OCI-LY3 (cell line): ENCODE data around the gene CTBP2.

Source experiments
- H2AFZ ChIP-seq: fragments of 200-600, 300-600 bp; shearing (Covaris generic); 2 replicates; pipeline ENCODE4 v1.6.0; 2014; ENCODE audit warnings: antibody characterized with exemption, low read depth, low read length
- H3K27ac ChIP-seq: fragments of 200-600, 300-600 bp; sonication (generic); 2 replicates; pipeline ENCODE4 v1.5.1; 2014; ENCODE audit warnings: mild to moderate bottlenecking, low read length, moderate library complexity, mixed read lengths
- H3K27me3 ChIP-seq: fragments of 200-600, 300-600 bp; sonication (generic); 2 replicates; pipeline ENCODE4 v1.6.1; 2014; ENCODE audit warnings: low read depth, low read length, mixed read lengths
- H3K36me3 ChIP-seq: fragments of 200-600, 300-600 bp; sonication (generic); replicated peaks from 2 replicates; pipeline ENCODE3; 2014; ENCODE audit warnings: low read depth, low read length, mixed read lengths
- H3K4me1 ChIP-seq: fragments of 300-600, 200-600 bp; sonication (generic); 2 replicates; pipeline ENCODE4 v1.6.1; 2014; ENCODE audit warnings: low read length, mixed read lengths
- H3K4me2 ChIP-seq: fragments of 200-600, 300-600 bp; sonication (generic); 2 replicates; pipeline ENCODE4 v1.6.1; 2014; ENCODE audit warnings: low read length, mixed read lengths
- H3K4me3 ChIP-seq: fragments of 300-600, 200-600 bp; sonication (generic); 2 replicates; pipeline ENCODE4 v1.5.1; 2014; ENCODE audit warnings: antibody characterized with exemption, mild to moderate bottlenecking, low read length, moderate library complexity
- H3K79me2 ChIP-seq: fragments of 300-600, 200-600 bp; shearing (Covaris generic); 2 replicates; pipeline ENCODE4 v1.6.1; 2014; ENCODE audit warnings: mild to moderate bottlenecking, low read length, mixed read lengths
- H3K9ac ChIP-seq: fragments of 300-600, 200-600 bp; shearing (Covaris generic); 2 replicates; pipeline ENCODE4 v1.6.0; 2014; ENCODE audit warnings: mild to moderate bottlenecking, low read length, moderate library complexity
- H3K9me3 ChIP-seq: fragments of 200-600, 300-600 bp; shearing (Covaris generic); 2 replicates; pipeline ENCODE4 v1.6.1; 2014; ENCODE audit warnings: low read length, mixed read lengths; ENCODE audit not compliant: insufficient read depth
- H4K20me1 ChIP-seq: fragments of 200-600, 300-600 bp; sonication (generic); 2 replicates; pipeline ENCODE4 v1.6.1; 2016; ENCODE audit warnings: low read length, mixed read lengths; ENCODE audit not compliant: insufficient read depth
- CTCF ChIP-seq: fragments of 200-600, 300-600 bp; sonication (generic); IDR thresholded peaks from 2 replicates; pipeline ENCODE4 v1.5.1; 2014; ENCODE audit warnings: antibody characterized with exemption, low read length, low read depth
- EZH2phosphoT487 ChIP-seq: fragments of 200-600 bp; shearing (Covaris generic); IDR thresholded peaks from 2 replicates; pipeline ENCODE4 v1.6.1; 2018; ENCODE audit warnings: antibody characterized with exemption, mixed run types, low read depth

CTBP2 gene

GRCh38 chr10:125102246-125102645 is 58.1 kb downstream of the CTBP2 start:
- Histone ChIP-seq H2AFZ (no peak overlapping the region), H3K9me3 (no peaks in the 10 kb centered on the region), H3K4me3 (no peak overlapping the region), H4K20me1 (no peaks in the 10 kb centered on the region), H3K4me2 (no peak overlapping the region), H3K4me1 (no peaks in the 10 kb centered on the region), H3K27me3 (0 out of 2 replicates have a peak, but pooled peaks cover 2% of the 10 kb centered on the region), H3K79me2 (no peaks in the 10 kb centered on the region), H3K9ac (no peak overlapping the region), H3K36me3 (no peaks in the 10 kb centered on the region), H3K27ac (no peak overlapping the region)
- TF ChIP-seq EZH2phosphoT487 = no peak
- no peak for TF ChIP-seq CTCF

DNA sequence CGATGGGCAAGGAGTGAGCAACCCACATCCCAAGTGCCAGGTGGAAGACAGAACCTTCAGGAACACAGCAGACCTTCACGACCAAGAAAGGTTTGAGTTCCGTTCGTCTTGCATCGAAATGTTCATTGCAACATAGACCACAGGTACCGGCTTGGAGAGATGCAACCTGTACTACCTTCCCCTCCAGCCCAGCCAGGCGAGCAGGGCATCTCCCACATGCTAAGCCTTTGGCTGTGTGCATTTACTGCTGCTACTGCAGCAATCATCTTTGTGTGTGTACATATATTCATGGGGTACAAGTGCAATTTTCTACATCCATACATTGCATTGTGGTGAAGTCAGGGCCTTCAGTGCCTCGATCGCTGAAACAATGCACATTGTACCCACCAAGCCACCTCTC is 58.8 kb downstream of the CTBP2 start:
- no peak overlapping the region for H3K4me3 ChIP-seq
- H3K79me2 ChIP-seq = no peaks in the 10 kb centered on the region
- H3K27me3 ChIP-seq = 0 out of 2 replicates have a peak, but pooled peaks cover 3% of the 10 kb centered on the region
- H3K27ac ChIP-seq = no peak overlapping the region
- no peaks in the 10 kb centered on the region for H4K20me1 ChIP-seq
- no peaks in the 10 kb centered on the region for H3K36me3 ChIP-seq
- H2AFZ ChIP-seq = no peak overlapping the region
- H3K4me1 ChIP-seq = no peaks in the 10 kb centered on the region
- H3K9me3 ChIP-seq = no peaks in the 10 kb centered on the region
- H3K4me2 ChIP-seq = no peak overlapping the region
- no peak overlapping the region for H3K9ac ChIP-seq
- TF ChIP-seq EZH2phosphoT487 (no peak), CTCF (no peak)

DNA sequence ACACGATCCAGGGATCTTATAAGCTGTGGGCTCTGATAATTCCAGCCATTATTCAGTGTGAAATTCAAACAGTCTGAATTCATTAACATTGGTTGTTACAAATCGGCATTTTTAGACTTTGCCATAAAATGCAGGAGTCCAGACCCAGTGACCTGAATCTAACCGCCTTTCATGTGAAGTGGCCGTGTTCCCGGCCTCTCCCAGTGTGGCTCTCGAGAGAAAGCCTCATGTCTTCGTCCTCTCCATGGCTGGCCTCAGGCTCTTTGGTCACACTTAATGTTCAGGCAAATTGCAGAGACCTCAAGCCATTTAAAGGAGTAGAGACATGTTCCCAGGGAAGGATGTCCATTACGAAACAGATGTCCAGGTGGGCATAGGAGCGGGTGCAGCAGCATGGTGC is 59.3 kb downstream of the CTBP2 start:
- no peaks in the 10 kb centered on the region for H3K79me2 ChIP-seq
- H3K9ac ChIP-seq = no peak overlapping the region
- no peaks in the 10 kb centered on the region for H4K20me1 ChIP-seq
- H3K4me3 ChIP-seq = no peak overlapping the region
- H3K27me3 ChIP-seq = peaks cover 7% of the 10 kb centered on the region; the same call in 1 of the 2 replicates
- TF ChIP-seq EZH2phosphoT487 (no peak), CTCF (no peak)
- no peaks in the 10 kb centered on the region for H3K4me1 ChIP-seq
- H2AFZ ChIP-seq = no peak overlapping the region
- no peak overlapping the region for H3K4me2 ChIP-seq
- no peaks in the 10 kb centered on the region for H3K9me3 ChIP-seq
- H3K36me3 ChIP-seq = no peaks in the 10 kb centered on the region
- H3K27ac ChIP-seq = no peak overlapping the region

DNA sequence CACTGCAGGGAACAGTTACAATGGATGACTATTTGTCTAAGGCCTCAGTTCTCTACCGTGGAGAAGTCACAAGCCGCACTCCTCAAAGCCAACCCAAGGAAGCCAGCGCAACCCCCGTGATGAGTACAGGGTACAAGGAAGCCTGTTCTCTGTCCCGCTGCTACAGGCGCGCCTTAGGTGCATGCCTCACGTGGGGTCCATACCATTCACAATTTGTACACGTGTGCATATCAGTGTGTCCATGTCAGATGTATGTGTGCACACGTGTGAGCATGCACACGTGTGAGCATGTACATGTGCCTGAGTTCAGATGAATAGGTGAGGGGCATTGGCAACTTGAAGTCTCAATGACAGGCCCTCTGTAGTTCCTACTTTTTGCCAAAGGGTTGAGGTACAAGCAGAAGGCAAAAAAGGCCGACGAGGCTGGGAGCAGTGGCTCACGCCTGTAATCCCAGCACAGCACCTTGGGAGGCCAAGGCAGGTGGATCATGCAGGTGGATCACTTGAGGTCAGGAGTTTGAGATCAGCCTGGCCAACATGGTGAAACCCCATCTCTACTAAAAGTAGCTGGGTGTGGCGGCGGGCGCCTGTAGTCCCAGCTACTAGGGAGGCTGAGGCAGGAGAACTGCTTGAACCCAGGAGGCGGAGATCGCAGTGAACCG is 62.8 kb downstream of the CTBP2 start:
- no peaks in the 10 kb centered on the region for H3K9me3 ChIP-seq
- no peak overlapping the region for H3K4me3 ChIP-seq
- no peaks in the 10 kb centered on the region for H3K36me3 ChIP-seq
- no peaks in the 10 kb centered on the region for H3K4me1 ChIP-seq
- H3K79me2 ChIP-seq = no peaks in the 10 kb centered on the region
- no peaks in the 10 kb centered on the region for H4K20me1 ChIP-seq
- H3K9ac ChIP-seq = no peak overlapping the region
- H3K4me2 ChIP-seq = no peak overlapping the region
- peaks cover 8% of the 10 kb centered on the region; the same call in 1 of the 2 replicates for H3K27me3 ChIP-seq
- H3K27ac ChIP-seq = no peak overlapping the region
- no peak for TF ChIP-seq CTCF
- no peak for TF ChIP-seq EZH2phosphoT487
- H2AFZ ChIP-seq = no peak overlapping the region
